ENCODE measurements around the gene ZDHHC14. TPM values are rescaled to one million over a fixed set of nuclear protein-coding genes. Genes with fewer than 3 reads are reported as not detected.

ZDHHC14 gene
- total RNA-seq, 4 donors from 2014 or later: 6.5 to 10.4 (median 8.0) TPM

GRCh38 chr6:157666729-157667128, 285.7 kb downstream of the ZDHHC14 start:
- TF ChIP-seq CTCF (IDR thresholded peaks at IDR 0.05; ENCODE audit: low read depth): no peak

- TF ChIP-seq CTCF (IDR thresholded peaks at IDR 0.05; ENCODE audit: low read depth): no peak
Observed at GRCh38 chr6:157667211-157668008, 286.4 kb downstream of the ZDHHC14 start.

GRCh38 chr6:157668009-157668401, 287.0 kb downstream of the ZDHHC14 start:
- TF ChIP-seq CTCF (IDR thresholded peaks at IDR 0.05; ENCODE audit: low read depth): no peak

- TF ChIP-seq CTCF (IDR thresholded peaks at IDR 0.05; ENCODE audit: low read depth): no peak
Observed at GRCh38 chr6:157668713-157669112, 287.7 kb downstream of the ZDHHC14 start.

- TF ChIP-seq CTCF (IDR thresholded peaks at IDR 0.05; ENCODE audit: low read depth): no peak
Observed at GRCh38 chr6:157669323-157669722, 288.3 kb downstream of the ZDHHC14 start.

- no peak for TF ChIP-seq CTCF (IDR thresholded peaks at IDR 0.05; ENCODE audit: low read depth)
Observed at GRCh38 chr6:157669747-157670216, 288.8 kb downstream of the ZDHHC14 start.

- TF ChIP-seq CTCF (IDR thresholded peaks at IDR 0.05; ENCODE audit: low read depth): no peak
Observed at GRCh38 chr6:157670466-157671186, 289.6 kb downstream of the ZDHHC14 start.
